ENCODE data around the gene DPP7.

DPP7 gene

GRCh38 chr9:137116728-137117127 is 2.2 kb upstream of the DPP7 start:
- H3K9ac ChIP-seq (ENCODE audit: low read depth, low read length, poor library complexity), result no peak overlapping the region
- peak overlapping the region; percentile 43 for H2AFZ ChIP-seq (ENCODE audit: low read length)
- no peak overlapping the region for H3K4ac ChIP-seq (ENCODE audit: low read length)
- no peak overlapping the region for H3K23ac ChIP-seq (ENCODE audit: low read depth, low read length, poor library complexity)
- H3K4me2 ChIP-seq (ENCODE audit: insufficient read depth, low read length, poor library complexity, severe bottlenecking), result no peak overlapping the region
- H3K27ac ChIP-seq (replicated peaks; ENCODE audit: low read length), result no peak overlapping the region
- H4K8ac ChIP-seq (ENCODE audit: low read depth, low read length), result no peak overlapping the region
- no peak overlapping the region for H2AK5ac ChIP-seq (ENCODE audit: low read depth, low read length)
- no peak overlapping the region for H2BK120ac ChIP-seq (ENCODE audit: low read depth, low read length)
- no peaks in the 10 kb centered on the region for H3K36me3 ChIP-seq (replicated peaks in 1 of 2; ENCODE audit: control insufficient read depth in 2 of 2, insufficient read depth in 2 of 2, low read length in 2 of 2)
- no peak for DNase-seq (ENCODE audit: low spot score)
- H2BK15ac ChIP-seq (ENCODE audit: low read length), result no peak overlapping the region
- no peaks in the 10 kb centered on the region for H3K9me3 ChIP-seq (replicated peaks in 1 of 2; ENCODE audit: control insufficient read depth in 2 of 2, insufficient read depth in 1 of 2, low read depth in 1 of 2, low read length in 2 of 2)
- H3K14ac ChIP-seq (ENCODE audit: low read length), result no peak overlapping the region
- peaks cover 0 to 34% (median 5%) of the 10 kb centered on the region in 3 experiments for H3K27me3 ChIP-seq (ENCODE audit: control insufficient read depth in 3 of 3, insufficient read depth in 3 of 3, low read depth in 1 of 3, low read length in 3 of 3)
- no peak overlapping the region for H3K4me3 ChIP-seq (ENCODE audit: low read length in 2 of 2)
- no peak overlapping the region for H3K18ac ChIP-seq (ENCODE audit: low read length)
- no peak overlapping the region for H2BK12ac ChIP-seq (ENCODE audit: low read length)
- H3K79me1 ChIP-seq (ENCODE audit: low read depth, low read length), result no peaks in the 10 kb centered on the region
- no CpG with 5 or more reads among the region's 17 CpGs for WGBS, 2 donors (ENCODE audit: extremely low coverage in 2 of 2, insufficient read length in 2 of 2, insufficient replicate concordance in 1 of 2)
- no peak overlapping the region for H4K91ac ChIP-seq (ENCODE audit: low read depth, low read length, poor library complexity)
- H2BK5ac ChIP-seq (ENCODE audit: low read length), result no peak overlapping the region
- H3K4me1 ChIP-seq (ENCODE audit: control insufficient read depth in 2 of 2, insufficient read depth in 1 of 2, low read depth in 1 of 2, low read length in 2 of 2), result peaks cover 0 to 14% of the 10 kb centered on the region in 2 donors

- DNase-seq (ENCODE audit: low spot score), result no peak
- no peak overlapping the region for H3K4me3 ChIP-seq (ENCODE audit: low read length in 2 of 2)
- no peak overlapping the region for H3K27ac ChIP-seq (replicated peaks; ENCODE audit: low read length)
- peaks cover 0 to 34% (median 5%) of the 10 kb centered on the region in 3 experiments for H3K27me3 ChIP-seq (ENCODE audit: control insufficient read depth in 3 of 3, insufficient read depth in 3 of 3, low read depth in 1 of 3, low read length in 3 of 3)
- H2BK12ac ChIP-seq (ENCODE audit: low read length), result peak overlapping the region; percentile 22
- H4K8ac ChIP-seq (ENCODE audit: low read depth, low read length), result no peak overlapping the region
- peak overlapping the region; percentile 43 for H2AFZ ChIP-seq (ENCODE audit: low read length)
- no peak overlapping the region for H3K14ac ChIP-seq (ENCODE audit: low read length)
- no peak overlapping the region for H3K18ac ChIP-seq (ENCODE audit: low read length)
- H3K36me3 ChIP-seq (replicated peaks in 1 of 2; ENCODE audit: control insufficient read depth in 2 of 2, insufficient read depth in 2 of 2, low read length in 2 of 2), result no peaks in the 10 kb centered on the region
- no peaks in the 10 kb centered on the region for H3K9me3 ChIP-seq (replicated peaks in 1 of 2; ENCODE audit: control insufficient read depth in 2 of 2, insufficient read depth in 1 of 2, low read depth in 1 of 2, low read length in 2 of 2)
- no CpG with 5 or more reads among the region's 6 CpGs for WGBS, 2 donors (ENCODE audit: extremely low coverage in 2 of 2, insufficient read length in 2 of 2, insufficient replicate concordance in 1 of 2)
- H3K23ac ChIP-seq (ENCODE audit: low read depth, low read length, poor library complexity), result no peak overlapping the region
- peak overlapping the region; percentile 97 for H2AK5ac ChIP-seq (ENCODE audit: low read depth, low read length)
- H3K9ac ChIP-seq (ENCODE audit: low read depth, low read length, poor library complexity), result peak overlapping the region; percentile 4
- H3K4me1 ChIP-seq (ENCODE audit: control insufficient read depth in 2 of 2, insufficient read depth in 1 of 2, low read depth in 1 of 2, low read length in 2 of 2), result peaks cover 0 to 14% of the 10 kb centered on the region in 2 donors
- no peak overlapping the region for H2BK5ac ChIP-seq (ENCODE audit: low read length)
- no peak overlapping the region for H3K4ac ChIP-seq (ENCODE audit: low read length)
- no peaks in the 10 kb centered on the region for H3K79me1 ChIP-seq (ENCODE audit: low read depth, low read length)
- H2BK15ac ChIP-seq (ENCODE audit: low read length), result peak overlapping the region; percentile 74
- H4K91ac ChIP-seq (ENCODE audit: low read depth, low read length, poor library complexity), result no peak overlapping the region
- no peak overlapping the region for H3K4me2 ChIP-seq (ENCODE audit: insufficient read depth, low read length, poor library complexity, severe bottlenecking)
- H2BK120ac ChIP-seq (ENCODE audit: low read depth, low read length), result no peak overlapping the region
These were observed 1.5 kb upstream of the DPP7 start for GRCh38 chr9:137116027-137116507.

GRCh38 chr9:137115394-137116026 is 977 bp upstream of the DPP7 start:
- Histone ChIP-seq H4K91ac (ENCODE audit: low read depth, low read length, poor library complexity) (peak overlapping the region; percentile 72), H2BK12ac (ENCODE audit: low read length) (no peak overlapping the region), H3K4me3 (ENCODE audit: low read length in 2 of 2) (no peak overlapping the region), H3K27me3 (ENCODE audit: control insufficient read depth in 3 of 3, insufficient read depth in 3 of 3, low read depth in 1 of 3, low read length in 3 of 3) (peaks cover 0 to 34% (median 5%) of the 10 kb centered on the region in 3 experiments), H2AK5ac (ENCODE audit: low read depth, low read length) (peak overlapping the region; percentile 97), H2BK15ac (ENCODE audit: low read length) (peak overlapping the region; percentile 74), H3K4ac (ENCODE audit: low read length) (peak overlapping the region; percentile 89), H4K8ac (ENCODE audit: low read depth, low read length) (no peak overlapping the region), H3K4me2 (ENCODE audit: insufficient read depth, low read length, poor library complexity, severe bottlenecking) (no peak overlapping the region), H3K36me3 (replicated peaks in 1 of 2; ENCODE audit: control insufficient read depth in 2 of 2, insufficient read depth in 2 of 2, low read length in 2 of 2) (peaks cover 0 to 2% of the 10 kb centered on the region in 2 donors), H3K23ac (ENCODE audit: low read depth, low read length, poor library complexity) (peak overlapping the region; percentile 96), H3K4me1 (ENCODE audit: control insufficient read depth in 2 of 2, insufficient read depth in 1 of 2, low read depth in 1 of 2, low read length in 2 of 2) (peaks cover 0 to 14% of the 10 kb centered on the region in 2 donors), H3K27ac (replicated peaks; ENCODE audit: low read length) (no peak overlapping the region), H2BK120ac (ENCODE audit: low read depth, low read length) (peak overlapping the region; percentile 3), H3K79me1 (ENCODE audit: low read depth, low read length) (no peaks in the 10 kb centered on the region), H2BK5ac (ENCODE audit: low read length) (no peak overlapping the region), H3K9me3 (replicated peaks in 1 of 2; ENCODE audit: control insufficient read depth in 2 of 2, insufficient read depth in 1 of 2, low read depth in 1 of 2, low read length in 2 of 2) (no peaks in the 10 kb centered on the region), H3K14ac (ENCODE audit: low read length) (no peak overlapping the region), H2AFZ (ENCODE audit: low read length) (no peak overlapping the region), H3K18ac (ENCODE audit: low read length) (peak overlapping the region; percentile 64), H3K9ac (ENCODE audit: low read depth, low read length, poor library complexity) (peak overlapping the region; percentile 81)
- DNase-seq (ENCODE audit: low spot score), result no peak
- WGBS, 2 donors (ENCODE audit: extremely low coverage in 2 of 2, insufficient read length in 2 of 2, insufficient replicate concordance in 1 of 2), result no CpG with 5 or more reads among the region's 21 CpGs

- Histone ChIP-seq H2BK12ac (ENCODE audit: low read length) (no peak overlapping the region), H3K14ac (ENCODE audit: low read length) (no peak overlapping the region), H3K9ac (ENCODE audit: low read depth, low read length, poor library complexity) (peak overlapping the region; percentile 44), H3K36me3 (replicated peaks in 1 of 2; ENCODE audit: control insufficient read depth in 2 of 2, insufficient read depth in 2 of 2, low read length in 2 of 2) (peaks cover 6% of the 10 kb centered on the region in 2 donors), H2BK5ac (ENCODE audit: low read length) (no peak overlapping the region), H4K8ac (ENCODE audit: low read depth, low read length) (no peak overlapping the region), H4K91ac (ENCODE audit: low read depth, low read length, poor library complexity) (no peak overlapping the region), H3K4me3 (ENCODE audit: low read length in 2 of 2) (peak overlapping the region in 1 of 2 donors; percentile 73), H3K18ac (ENCODE audit: low read length) (peak overlapping the region; percentile 94), H3K4ac (ENCODE audit: low read length) (no peak overlapping the region), H3K27ac (replicated peaks; ENCODE audit: low read length) (no peak overlapping the region), H2BK15ac (ENCODE audit: low read length) (no peak overlapping the region), H3K23ac (ENCODE audit: low read depth, low read length, poor library complexity) (peak overlapping the region; percentile 96), H2BK120ac (ENCODE audit: low read depth, low read length) (no peak overlapping the region), H2AK5ac (ENCODE audit: low read depth, low read length) (no peak overlapping the region), H3K4me2 (ENCODE audit: insufficient read depth, low read length, poor library complexity, severe bottlenecking) (peak overlapping the region; percentile 77), H3K79me1 (ENCODE audit: low read depth, low read length) (no peaks in the 10 kb centered on the region), H2AFZ (ENCODE audit: low read length) (peak overlapping the region; percentile 86), H3K9me3 (replicated peaks in 1 of 2; ENCODE audit: control insufficient read depth in 2 of 2, insufficient read depth in 1 of 2, low read depth in 1 of 2, low read length in 2 of 2) (no peaks in the 10 kb centered on the region), H3K4me1 (ENCODE audit: control insufficient read depth in 2 of 2, insufficient read depth in 1 of 2, low read depth in 1 of 2, low read length in 2 of 2) (peaks cover 0 to 14% of the 10 kb centered on the region in 2 donors), H3K27me3 (ENCODE audit: control insufficient read depth in 3 of 3, insufficient read depth in 3 of 3, low read depth in 1 of 3, low read length in 3 of 3) (peaks cover 0 to 34% (median 5%) of the 10 kb centered on the region in 3 experiments)
- DNase-seq (ENCODE audit: low spot score), result no peak
- WGBS, 2 donors (ENCODE audit: extremely low coverage in 2 of 2, insufficient read length in 2 of 2, insufficient replicate concordance in 1 of 2), result no CpG with 5 or more reads among the region's 45 CpGs
These were observed 317 bp downstream of the DPP7 start for GRCh38 chr9:137114220-137114612.
